OCI-LY1 (cell line): ENCODE data around the gene ZNF554.

ENCODE experiments used
- EZH2 ChIP-seq: fragments of 200-600 bp; sonication (generic), shearing (Covaris generic); IDR thresholded peaks from 2 replicates; pipeline ENCODE4 v1.8.0; 2017; ENCODE audit warnings: borderline replicate concordance, mixed run types, mild to moderate bottlenecking, antibody characterized with exemption, low read length, moderate library complexity, mixed read lengths
- TF ChIP-seq, protein P1 (sequence below): fragments of 200-600 bp; sonication (generic), shearing (Covaris generic); IDR thresholded peaks from 2 replicates; pipeline ENCODE4 v1.5.1; 2017; ENCODE audit warnings: mild to moderate bottlenecking, antibody characterized with exemption, low read length, moderate library complexity, mixed read lengths

DNA sequence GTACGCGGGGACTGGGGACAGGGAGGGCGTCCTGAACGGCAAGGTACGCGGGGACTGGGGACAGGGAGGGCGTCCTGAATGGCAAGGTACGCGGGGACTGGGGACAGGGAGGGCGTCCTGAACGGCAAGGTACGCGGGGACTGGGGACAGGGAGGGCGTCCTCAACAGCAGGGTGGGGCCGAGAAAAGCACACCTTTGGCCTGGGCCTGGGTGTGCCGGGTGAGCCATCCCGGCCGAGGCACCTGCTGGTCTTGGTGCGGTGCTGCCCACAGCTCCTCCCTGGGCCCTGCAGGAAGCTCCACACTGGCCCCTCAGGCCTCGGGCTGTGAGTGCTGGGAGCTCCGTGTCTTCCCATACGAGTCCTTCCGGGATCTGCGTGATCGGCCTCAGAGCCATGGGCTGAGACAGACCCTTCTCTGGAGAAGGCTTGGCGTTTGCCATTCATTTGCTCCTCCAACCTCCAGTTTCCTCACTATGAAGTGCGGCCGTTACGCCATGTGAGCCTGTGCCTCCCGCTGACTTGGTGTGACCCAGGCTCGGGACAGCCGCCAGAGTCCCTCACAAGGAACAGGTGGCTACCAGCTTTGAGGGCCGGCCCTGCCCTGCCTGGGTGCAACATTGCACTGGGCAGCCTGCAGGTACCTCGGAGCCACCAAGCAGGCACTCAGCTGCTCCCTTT lies 7.8 kb upstream of the ZNF554 start:
- TF ChIP-seq, protein P1, sequence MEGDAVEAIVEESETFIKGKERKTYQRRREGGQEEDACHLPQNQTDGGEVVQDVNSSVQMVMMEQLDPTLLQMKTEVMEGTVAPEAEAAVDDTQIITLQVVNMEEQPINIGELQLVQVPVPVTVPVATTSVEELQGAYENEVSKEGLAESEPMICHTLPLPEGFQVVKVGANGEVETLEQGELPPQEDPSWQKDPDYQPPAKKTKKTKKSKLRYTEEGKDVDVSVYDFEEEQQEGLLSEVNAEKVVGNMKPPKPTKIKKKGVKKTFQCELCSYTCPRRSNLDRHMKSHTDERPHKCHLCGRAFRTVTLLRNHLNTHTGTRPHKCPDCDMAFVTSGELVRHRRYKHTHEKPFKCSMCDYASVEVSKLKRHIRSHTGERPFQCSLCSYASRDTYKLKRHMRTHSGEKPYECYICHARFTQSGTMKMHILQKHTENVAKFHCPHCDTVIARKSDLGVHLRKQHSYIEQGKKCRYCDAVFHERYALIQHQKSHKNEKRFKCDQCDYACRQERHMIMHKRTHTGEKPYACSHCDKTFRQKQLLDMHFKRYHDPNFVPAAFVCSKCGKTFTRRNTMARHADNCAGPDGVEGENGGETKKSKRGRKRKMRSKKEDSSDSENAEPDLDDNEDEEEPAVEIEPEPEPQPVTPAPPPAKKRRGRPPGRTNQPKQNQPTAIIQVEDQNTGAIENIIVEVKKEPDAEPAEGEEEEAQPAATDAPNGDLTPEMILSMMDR: no peak
- no peak for TF ChIP-seq EZH2
